ENCODE results near the gene WAS.

WAS gene

DNA sequence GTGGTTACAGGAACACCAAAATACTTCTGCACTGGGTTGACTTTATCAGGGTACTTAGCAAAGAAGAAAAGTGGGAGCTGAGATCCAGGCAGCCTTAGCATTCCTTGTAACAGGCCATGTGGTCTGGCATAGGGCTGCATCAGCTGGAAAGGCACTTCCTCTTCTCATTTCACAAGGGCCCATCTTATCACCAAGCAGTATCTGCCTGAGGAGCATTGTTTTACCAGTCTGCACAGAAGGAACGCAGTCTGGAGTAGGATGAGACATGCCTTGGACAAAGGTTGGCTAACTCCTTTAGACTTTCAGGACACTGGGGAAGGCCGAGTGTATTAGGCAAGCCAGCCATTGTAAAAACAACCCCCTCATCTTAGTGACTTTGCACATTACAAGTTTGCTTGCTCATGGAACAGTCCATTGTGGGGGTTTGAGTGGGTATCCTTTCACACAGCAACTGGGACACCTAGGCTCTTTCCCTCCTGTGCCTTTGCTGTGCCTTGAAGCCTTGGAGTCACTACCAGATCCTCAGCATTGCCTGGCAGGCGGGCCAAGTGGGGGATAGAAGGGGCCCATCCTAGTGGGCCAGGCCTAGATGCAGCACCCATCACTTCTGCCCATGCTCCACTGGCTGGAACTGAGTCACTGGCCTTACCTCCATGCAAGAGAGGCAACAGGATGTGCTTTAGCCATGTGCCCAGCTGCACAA is 17.5 kb downstream of the WAS start:
- H3K4me2 ChIP-seq (ENCODE audit: low read length): no peak overlapping the region
- no peak overlapping the region for H3K18ac ChIP-seq (ENCODE audit: low read length)
- no peak for DNase-seq
- H3K4ac ChIP-seq (ENCODE audit: low read depth, low read length): no peak overlapping the region
- H4K5ac ChIP-seq (ENCODE audit: low read length): no peak overlapping the region
- no peak overlapping the region for H2AK5ac ChIP-seq (ENCODE audit: low read length)
- no peaks in the 10 kb centered on the region for H3K27me3 ChIP-seq (ENCODE audit: insufficient read depth, low read length, poor library complexity)
- no peak overlapping the region for H3K27ac ChIP-seq (ENCODE audit: low read depth, low read length)
- H3K56ac ChIP-seq (ENCODE audit: low read length): no peak overlapping the region
- no peaks in the 10 kb centered on the region for H3K36me3 ChIP-seq (ENCODE audit: control insufficient read depth, insufficient read depth, low read length)
- no peak overlapping the region for H4K8ac ChIP-seq (ENCODE audit: low read depth, low read length)
- H2BK5ac ChIP-seq (ENCODE audit: low read length): no peak overlapping the region
- H3K4me3 ChIP-seq (ENCODE audit: low read length): no peak overlapping the region
- no peak overlapping the region for H2BK120ac ChIP-seq (ENCODE audit: low read depth, low read length)
- no peak overlapping the region for H3K23ac ChIP-seq (ENCODE audit: low read length)
- no peaks in the 10 kb centered on the region for H3K4me1 ChIP-seq (ENCODE audit: control insufficient read depth, low read depth, low read length)
- no peak overlapping the region for H3K9ac ChIP-seq (ENCODE audit: low read length)
- no peaks in the 10 kb centered on the region for H3K79me1 ChIP-seq (ENCODE audit: low read length)
- no peak overlapping the region for H2BK15ac ChIP-seq (replicated peaks; ENCODE audit: low read depth)
- H3K79me2 ChIP-seq (ENCODE audit: control insufficient read depth, insufficient read depth, low read length): no peaks in the 10 kb centered on the region
- WGBS (ENCODE audit: extremely low coverage, insufficient coverage, low lambda C conversion rate): no CpG with 5 or more reads among the region's 3 CpGs

DNA sequence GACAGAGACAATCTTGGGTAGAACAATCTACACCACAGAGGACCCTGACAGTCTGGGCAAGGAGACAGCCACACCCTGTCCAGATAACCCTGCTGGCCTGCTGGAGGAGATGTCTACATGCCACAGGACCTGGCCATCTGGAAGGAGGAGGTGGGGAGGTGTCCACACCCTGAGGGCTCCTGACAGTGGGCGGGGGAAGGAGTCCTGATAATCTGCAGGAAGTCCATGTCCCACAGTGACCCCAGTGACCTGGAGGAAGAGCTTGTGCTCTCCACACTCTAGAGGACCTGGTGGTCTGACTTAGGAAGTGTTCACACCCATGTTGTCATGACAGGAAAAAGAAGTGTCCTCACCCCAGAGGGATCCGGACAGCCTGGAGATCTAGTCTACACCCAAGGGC is 18.4 kb downstream of the WAS start:
- H3K4me3 ChIP-seq (ENCODE audit: low read length): no peak overlapping the region
- DNase-seq: no peak
- H3K9ac ChIP-seq (ENCODE audit: low read length): no peak overlapping the region
- H4K8ac ChIP-seq (ENCODE audit: low read depth, low read length): no peak overlapping the region
- H3K27me3 ChIP-seq (ENCODE audit: insufficient read depth, low read length, poor library complexity): no peaks in the 10 kb centered on the region
- H2BK5ac ChIP-seq (ENCODE audit: low read length): no peak overlapping the region
- no peaks in the 10 kb centered on the region for H3K4me1 ChIP-seq (ENCODE audit: control insufficient read depth, low read depth, low read length)
- no peaks in the 10 kb centered on the region for H3K79me2 ChIP-seq (ENCODE audit: control insufficient read depth, insufficient read depth, low read length)
- no peak overlapping the region for H2BK120ac ChIP-seq (ENCODE audit: low read depth, low read length)
- no peaks in the 10 kb centered on the region for H3K36me3 ChIP-seq (ENCODE audit: control insufficient read depth, insufficient read depth, low read length)
- WGBS (ENCODE audit: extremely low coverage, insufficient coverage, low lambda C conversion rate): no CpG with 5 or more reads among the region's 2 CpGs
- no peak overlapping the region for H3K56ac ChIP-seq (ENCODE audit: low read length)
- no peaks in the 10 kb centered on the region for H3K79me1 ChIP-seq (ENCODE audit: low read length)
- H3K23ac ChIP-seq (ENCODE audit: low read length): no peak overlapping the region
- no peak overlapping the region for H3K18ac ChIP-seq (ENCODE audit: low read length)
- no peak overlapping the region for H2BK15ac ChIP-seq (replicated peaks; ENCODE audit: low read depth)
- no peak overlapping the region for H3K4ac ChIP-seq (ENCODE audit: low read depth, low read length)
- H3K27ac ChIP-seq (ENCODE audit: low read depth, low read length): no peak overlapping the region
- H2AK5ac ChIP-seq (ENCODE audit: low read length): no peak overlapping the region
- H3K4me2 ChIP-seq (ENCODE audit: low read length): no peak overlapping the region
- H4K5ac ChIP-seq (ENCODE audit: low read length): no peak overlapping the region

- H3K23ac ChIP-seq (ENCODE audit: low read length): no peak overlapping the region
- H4K5ac ChIP-seq (ENCODE audit: low read length): no peak overlapping the region
- no peak overlapping the region for H3K4me2 ChIP-seq (ENCODE audit: low read length)
- no peak overlapping the region for H2BK15ac ChIP-seq (replicated peaks; ENCODE audit: low read depth)
- no peak overlapping the region for H3K4ac ChIP-seq (ENCODE audit: low read depth, low read length)
- no peaks in the 10 kb centered on the region for H3K36me3 ChIP-seq (ENCODE audit: control insufficient read depth, insufficient read depth, low read length)
- no peaks in the 10 kb centered on the region for H3K27me3 ChIP-seq (ENCODE audit: insufficient read depth, low read length, poor library complexity)
- no peak overlapping the region for H3K27ac ChIP-seq (ENCODE audit: low read depth, low read length)
- no peaks in the 10 kb centered on the region for H3K4me1 ChIP-seq (ENCODE audit: control insufficient read depth, low read depth, low read length)
- H2BK120ac ChIP-seq (ENCODE audit: low read depth, low read length): no peak overlapping the region
- no peak for DNase-seq
- H3K79me1 ChIP-seq (ENCODE audit: low read length): no peaks in the 10 kb centered on the region
- H3K9ac ChIP-seq (ENCODE audit: low read length): no peak overlapping the region
- no peak overlapping the region for H2AK5ac ChIP-seq (ENCODE audit: low read length)
- H3K56ac ChIP-seq (ENCODE audit: low read length): no peak overlapping the region
- H3K4me3 ChIP-seq (ENCODE audit: low read length): no peak overlapping the region
- no CpG with 5 or more reads among the region's 4 CpGs for WGBS (ENCODE audit: extremely low coverage, insufficient coverage, low lambda C conversion rate)
- H2BK5ac ChIP-seq (ENCODE audit: low read length): no peak overlapping the region
- no peak overlapping the region for H3K18ac ChIP-seq (ENCODE audit: low read length)
- no peaks in the 10 kb centered on the region for H3K79me2 ChIP-seq (ENCODE audit: control insufficient read depth, insufficient read depth, low read length)
- no peak overlapping the region for H4K8ac ChIP-seq (ENCODE audit: low read depth, low read length)
Observed at GRCh38 chrX:48702716-48703115, 19.1 kb downstream of the WAS start.

- no peak overlapping the region for H3K4ac ChIP-seq (ENCODE audit: low read depth, low read length)
- H4K5ac ChIP-seq (ENCODE audit: low read length): no peak overlapping the region
- no peak overlapping the region for H3K27ac ChIP-seq (ENCODE audit: low read depth, low read length)
- no peak for DNase-seq
- no peak overlapping the region for H3K23ac ChIP-seq (ENCODE audit: low read length)
- no peak overlapping the region for H3K9ac ChIP-seq (ENCODE audit: low read length)
- no peak overlapping the region for H3K56ac ChIP-seq (ENCODE audit: low read length)
- H3K18ac ChIP-seq (ENCODE audit: low read length): no peak overlapping the region
- no CpG with 5 or more reads among the region's 7 CpGs for WGBS (ENCODE audit: extremely low coverage, insufficient coverage, low lambda C conversion rate)
- no peak overlapping the region for H2BK120ac ChIP-seq (ENCODE audit: low read depth, low read length)
- H2BK5ac ChIP-seq (ENCODE audit: low read length): no peak overlapping the region
- H3K4me2 ChIP-seq (ENCODE audit: low read length): no peak overlapping the region
- H3K79me2 ChIP-seq (ENCODE audit: control insufficient read depth, insufficient read depth, low read length): no peaks in the 10 kb centered on the region
- no peak overlapping the region for H2BK15ac ChIP-seq (replicated peaks; ENCODE audit: low read depth)
- H3K27me3 ChIP-seq (ENCODE audit: insufficient read depth, low read length, poor library complexity): no peaks in the 10 kb centered on the region
- H3K4me3 ChIP-seq (ENCODE audit: low read length): no peak overlapping the region
- H4K8ac ChIP-seq (ENCODE audit: low read depth, low read length): no peak overlapping the region
- no peak overlapping the region for H2AK5ac ChIP-seq (ENCODE audit: low read length)
- H3K36me3 ChIP-seq (ENCODE audit: control insufficient read depth, insufficient read depth, low read length): no peaks in the 10 kb centered on the region
- H3K79me1 ChIP-seq (ENCODE audit: low read length): no peaks in the 10 kb centered on the region
- no peaks in the 10 kb centered on the region for H3K4me1 ChIP-seq (ENCODE audit: control insufficient read depth, low read depth, low read length)
Observed at GRCh38 chrX:48703228-48703627, 19.6 kb downstream of the WAS start.

DNA sequence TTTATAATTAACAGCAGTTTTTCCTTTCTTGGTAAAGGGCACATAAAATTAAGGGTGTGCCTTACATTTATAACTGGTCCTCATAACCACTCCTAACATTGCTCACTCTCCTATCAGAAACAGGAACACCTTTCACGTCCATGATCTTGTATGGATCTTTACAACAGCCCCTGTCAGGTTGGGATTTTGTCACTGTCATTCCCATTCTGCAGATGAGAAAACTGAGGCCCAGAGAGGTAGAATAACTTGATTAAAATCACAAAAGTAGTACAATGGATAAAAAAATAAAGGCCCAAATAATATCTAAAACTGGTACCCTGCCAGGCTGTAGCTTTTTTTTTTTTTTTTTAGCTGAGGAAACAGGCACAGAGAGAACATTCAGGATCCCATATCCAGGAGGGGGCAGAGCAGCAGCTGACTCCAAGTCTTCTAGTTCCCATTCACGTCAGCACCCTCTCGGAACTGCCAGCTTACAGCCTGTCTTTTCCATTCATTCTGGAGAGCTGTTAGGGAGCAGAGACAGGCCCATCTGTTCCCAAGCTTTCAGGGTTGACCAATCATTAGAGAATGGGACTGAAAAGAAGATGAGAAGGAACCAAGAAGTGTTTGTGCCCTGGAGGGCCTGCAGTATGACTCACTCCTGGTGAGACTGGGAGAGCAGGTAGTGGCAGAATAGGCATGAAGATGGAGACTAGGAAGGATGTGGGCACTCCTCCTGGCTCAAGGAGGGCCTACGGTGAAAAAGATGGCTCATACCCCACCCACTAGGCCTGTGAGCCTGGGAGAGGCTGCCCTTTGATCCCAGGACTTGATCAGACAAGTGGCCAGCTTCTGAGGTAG is 20.3 kb downstream of the WAS start:
- Histone ChIP-seq H3K9ac (ENCODE audit: low read length) (no peak overlapping the region), H3K23ac (ENCODE audit: low read length) (no peak overlapping the region), H3K4ac (ENCODE audit: low read depth, low read length) (no peak overlapping the region), H4K8ac (ENCODE audit: low read depth, low read length) (no peak overlapping the region), H3K4me1 (ENCODE audit: control insufficient read depth, low read depth, low read length) (no peaks in the 10 kb centered on the region), H3K27me3 (ENCODE audit: insufficient read depth, low read length, poor library complexity) (no peaks in the 10 kb centered on the region), H2AK5ac (ENCODE audit: low read length) (no peak overlapping the region), H3K79me1 (ENCODE audit: low read length) (no peaks in the 10 kb centered on the region), H3K18ac (ENCODE audit: low read length) (no peak overlapping the region), H2BK5ac (ENCODE audit: low read length) (no peak overlapping the region), H2BK15ac (replicated peaks; ENCODE audit: low read depth) (no peak overlapping the region), H3K36me3 (ENCODE audit: control insufficient read depth, insufficient read depth, low read length) (no peaks in the 10 kb centered on the region), H4K5ac (ENCODE audit: low read length) (no peak overlapping the region), H3K27ac (ENCODE audit: low read depth, low read length) (no peak overlapping the region), H3K4me2 (ENCODE audit: low read length) (no peak overlapping the region), H3K79me2 (ENCODE audit: control insufficient read depth, insufficient read depth, low read length) (no peaks in the 10 kb centered on the region), H3K4me3 (ENCODE audit: low read length) (no peak overlapping the region), H2BK120ac (ENCODE audit: low read depth, low read length) (no peak overlapping the region), H3K56ac (ENCODE audit: low read length) (no peak overlapping the region)
- peak; percentile 18 for DNase-seq
- WGBS (ENCODE audit: extremely low coverage, insufficient coverage, low lambda C conversion rate): no CpG with 5 or more reads among the region's 4 CpGs

Data from mesendoderm (in vitro differentiated cells).